ENCODE data around the gene DTD2.
A peak's percentile ranks its signal among the peaks of the same experiment; 100 is the strongest.
"Not testable (repeated sequence)": the region's sequence is repeated elsewhere in the genome, so short reads cannot be mapped to it uniquely, and the experiment has no call there.

The DTD2 gene

DNA sequence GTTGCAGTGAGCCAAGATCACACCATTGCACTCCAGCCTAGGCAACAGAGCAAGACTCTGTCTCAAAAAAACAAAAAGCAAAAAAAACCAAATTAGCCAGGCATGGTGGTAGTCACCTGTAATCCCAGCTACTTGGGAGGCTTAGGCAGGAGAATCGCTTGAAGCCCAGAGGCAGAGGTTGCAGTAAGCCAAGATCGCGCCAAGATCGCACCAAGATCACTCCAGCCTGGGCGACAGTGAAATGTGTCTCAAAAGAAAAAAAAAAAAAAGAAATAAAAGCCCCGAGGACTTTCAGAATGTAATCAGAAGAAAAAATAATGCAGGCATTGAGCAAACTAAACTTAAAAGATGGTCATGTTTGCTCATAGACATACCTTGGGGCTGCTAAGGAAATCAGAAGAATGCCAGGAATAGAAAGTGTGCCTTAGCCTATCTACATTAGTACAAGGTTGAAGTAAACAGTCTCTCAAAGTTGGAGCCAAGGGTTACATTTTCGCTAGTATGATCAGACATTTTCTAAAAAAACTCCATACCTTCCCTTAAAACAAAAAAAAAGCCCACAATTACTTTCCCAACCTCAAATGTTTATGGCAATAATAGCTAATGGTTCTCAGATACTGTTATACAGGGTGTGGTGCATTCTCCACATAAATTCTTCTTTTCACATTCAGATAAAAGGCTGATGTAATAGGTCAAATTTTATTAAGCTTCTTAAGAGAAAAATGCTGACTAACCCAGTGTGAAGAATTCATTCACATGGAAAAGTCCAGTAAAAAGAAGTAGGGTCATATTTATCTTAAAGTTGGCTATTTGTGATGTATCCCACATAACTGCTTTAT, 15.8 kb downstream of the DTD2 start:
- no peak for DNase-seq

GRCh38 chr14:31440280-31440679, 17.0 kb downstream of the DTD2 start:
- no peak for DNase-seq

- DNase-seq, result no peak
Observed at GRCh38 chr14:31439561-31439960, 17.7 kb downstream of the DTD2 start.

- DNase-seq, result not testable (repeated sequence)
Observed at GRCh38 chr14:31437045-31437691, 20.1 kb downstream of the DTD2 start.

DNA sequence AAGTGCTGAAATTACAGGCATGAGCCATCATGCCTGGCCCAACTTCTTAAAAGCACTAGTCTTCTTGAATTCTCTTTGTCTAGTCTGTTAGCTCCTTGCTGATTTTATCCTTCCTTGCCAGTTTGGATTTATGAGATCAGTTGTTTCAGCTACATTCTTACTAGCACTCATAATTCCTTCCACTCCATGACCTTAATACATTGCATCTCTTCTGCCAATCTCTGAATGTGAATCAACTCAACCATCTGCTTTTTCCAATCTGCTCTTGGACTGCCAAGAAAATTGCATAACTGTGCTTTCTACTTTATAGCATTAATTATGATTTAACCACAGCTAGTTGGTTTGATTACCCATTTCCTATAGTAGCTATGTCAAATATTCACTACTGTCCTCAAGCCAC, 22.0 kb downstream of the DTD2 start:
- DNase-seq, result no peak

- no peak for DNase-seq
Observed at GRCh38 chr14:31430634-31431264, 26.6 kb downstream of the DTD2 start.

DNA sequence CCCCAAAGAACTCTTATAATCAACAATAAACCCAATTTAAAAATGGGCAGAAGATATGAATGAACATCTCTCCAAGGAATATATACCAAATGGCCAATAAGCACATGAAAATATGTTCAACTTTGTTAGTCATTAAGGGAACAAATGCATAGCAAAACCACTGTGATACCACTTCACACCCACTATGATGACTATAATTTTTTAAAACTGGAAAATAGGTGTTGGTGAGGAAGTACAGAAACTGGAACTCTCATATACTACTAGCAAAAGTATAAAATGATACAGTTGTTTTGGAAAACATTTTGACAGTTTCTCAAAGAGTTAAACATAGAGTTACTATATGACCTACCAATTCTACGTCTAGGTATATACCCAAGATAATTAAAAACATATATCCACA, 27.5 kb downstream of the DTD2 start:
- no peak for DNase-seq

DNA sequence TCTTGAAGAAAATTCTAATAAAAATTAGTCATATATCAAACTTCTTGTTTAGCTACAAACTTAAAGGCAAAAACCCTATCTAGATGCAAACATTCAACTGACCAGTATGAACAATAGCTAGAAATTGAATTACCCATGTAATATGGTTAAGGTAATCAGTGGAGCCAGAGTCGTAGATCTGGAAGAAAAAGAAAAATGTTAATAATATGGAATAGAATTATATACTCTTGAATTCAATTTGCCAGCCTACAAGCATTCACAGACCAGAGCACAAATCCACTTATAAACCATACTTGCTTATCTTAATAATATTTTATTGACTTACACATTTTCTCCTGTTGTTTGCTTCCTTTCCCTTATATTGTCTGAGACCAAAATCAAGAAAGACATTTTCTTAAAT, 29.3 kb downstream of the DTD2 start:
- no peak for DNase-seq

DNA sequence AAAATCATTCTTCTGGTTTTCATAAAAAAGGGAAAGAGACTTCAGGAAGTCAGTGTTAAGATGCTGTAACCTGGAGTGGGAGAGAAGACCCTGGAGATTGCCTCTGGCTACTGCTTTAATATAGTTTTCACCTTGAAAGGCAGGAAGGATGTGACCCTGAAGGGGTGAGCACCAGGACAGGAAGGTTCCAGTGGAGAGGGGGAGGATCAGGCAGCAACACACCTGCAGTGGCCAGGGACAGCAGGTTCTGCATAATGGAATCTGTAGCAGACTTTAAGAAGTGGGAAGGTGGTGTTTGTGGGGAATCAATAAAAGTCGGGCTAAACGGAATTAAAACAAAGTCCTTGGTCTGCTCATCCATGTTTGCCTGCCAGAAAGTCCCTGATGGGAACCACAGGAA, 30.6 kb downstream of the DTD2 start:
- no peak for DNase-seq

DNA sequence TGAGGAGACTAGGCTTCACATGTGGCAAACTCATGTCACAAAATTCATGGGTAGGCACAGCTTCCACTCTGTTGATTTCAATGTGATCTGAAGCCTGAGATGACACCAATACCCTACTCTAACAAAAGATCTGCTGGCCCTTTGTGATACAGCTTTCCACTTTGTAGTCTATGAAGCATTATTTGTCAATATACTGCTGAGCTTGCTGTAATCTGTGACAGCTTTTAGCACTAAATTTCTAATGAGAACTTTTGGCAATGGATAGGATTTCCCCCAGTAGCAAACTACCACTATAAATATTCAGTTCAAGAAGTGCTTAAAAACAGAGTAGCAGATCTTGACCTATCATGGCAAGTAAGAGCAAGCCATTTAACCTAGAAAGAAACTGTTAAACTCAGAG, 31.4 kb downstream of the DTD2 start:
- no peak for DNase-seq

GRCh38 chr14:31421200-31421599, 36.1 kb downstream of the DTD2 start:
- DNase-seq, result no peak

- peak; percentile 77 to 90 (median 84) for DNase-seq
Observed at GRCh38 chr14:31420319-31421111, 36.8 kb downstream of the DTD2 start, which contains the start of gene HEATR5A. Gene HEATR5A (minus strand): TSS chr14:31420550. CDS start chr14:31402975, 17,575 bp downstream.

DNA sequence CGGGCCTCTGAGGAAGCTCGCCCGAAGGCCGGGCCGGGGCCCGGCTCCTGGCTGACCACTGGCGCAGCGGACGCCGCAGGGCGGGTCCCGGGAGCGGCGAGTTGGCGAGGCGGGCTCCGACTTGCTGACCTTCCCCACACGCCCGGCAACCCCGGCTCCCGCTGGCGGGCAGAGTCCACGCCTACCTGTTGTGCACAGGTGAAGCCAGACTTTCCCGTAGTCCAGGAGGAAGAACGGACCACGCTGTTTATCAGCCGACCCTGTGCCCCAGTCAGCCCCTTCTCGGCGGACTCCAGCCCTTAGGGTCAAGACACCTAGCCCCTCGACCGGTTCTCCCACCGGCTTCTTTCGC, 37.4 kb downstream of the DTD2 start:
- peak in 1 of 6 experiments; percentile 28 for DNase-seq

DNA sequence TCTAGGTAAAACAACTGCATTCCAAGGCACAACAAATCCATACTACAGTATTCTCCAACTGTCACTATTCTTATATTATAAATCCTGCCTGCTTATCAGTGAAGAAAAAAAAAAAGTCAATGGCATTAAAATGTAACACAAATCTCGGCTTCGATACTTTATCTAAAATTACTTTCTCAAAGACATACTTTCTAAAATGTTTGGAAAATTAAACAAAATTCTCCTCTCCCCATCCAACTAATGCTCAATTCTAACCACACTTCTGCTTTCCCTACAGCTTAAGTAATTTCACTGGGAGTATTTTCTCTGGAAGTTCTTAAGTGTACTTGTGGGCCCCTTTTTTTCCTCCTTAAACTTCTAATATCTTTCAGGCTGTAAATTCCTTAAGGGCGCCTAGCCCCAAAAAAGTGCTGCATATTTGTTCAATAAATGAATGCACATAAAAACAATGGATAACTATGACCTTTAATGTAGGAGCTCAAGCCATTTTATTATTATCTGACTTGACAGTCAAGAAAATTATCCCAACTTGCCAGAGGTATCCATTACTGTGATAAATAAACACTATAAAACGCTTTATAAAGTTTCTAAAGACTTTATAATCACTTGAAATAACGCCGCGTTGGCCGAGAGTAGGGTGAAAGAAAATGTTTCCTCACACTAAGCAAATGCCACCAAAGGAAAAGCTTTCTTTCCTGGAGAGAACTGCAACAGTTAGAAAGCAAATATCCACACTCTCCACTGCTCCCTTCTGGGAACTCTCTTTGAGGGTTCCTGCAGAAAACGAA, 37.9 kb downstream of the DTD2 start:
- no peak for DNase-seq

- DNase-seq, result no peak
Observed at GRCh38 chr14:31418440-31418839, 38.9 kb downstream of the DTD2 start.

DNA sequence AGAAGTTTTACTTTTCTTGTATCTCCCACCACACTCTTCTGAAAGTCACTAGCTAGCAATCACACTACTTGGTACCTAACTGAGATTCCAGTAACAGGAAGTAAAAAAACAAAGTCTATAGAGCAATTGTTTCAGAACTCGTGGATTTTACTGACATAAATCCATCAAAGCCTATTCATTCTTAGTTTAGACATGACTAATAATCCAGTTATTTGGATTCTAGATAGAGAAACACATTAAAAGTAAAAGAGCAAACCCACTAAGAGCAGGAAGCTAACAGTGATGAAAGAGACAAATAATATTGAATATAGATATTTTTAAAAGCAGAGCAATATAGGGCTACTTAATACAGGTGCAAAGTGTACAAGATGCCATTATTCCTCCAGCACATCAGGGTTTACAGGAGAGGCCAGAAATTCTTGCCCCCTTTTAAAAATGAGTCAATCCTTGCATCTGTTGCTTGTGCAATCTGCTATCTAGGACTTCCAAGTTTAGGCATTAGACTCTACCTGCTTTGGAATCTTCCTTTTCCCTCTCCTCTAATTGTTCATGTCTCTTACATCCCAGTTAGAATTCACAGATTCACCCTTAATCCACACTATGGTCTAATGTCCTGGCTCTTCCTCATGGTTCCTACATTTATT, 43.0 kb downstream of the DTD2 start:
- DNase-seq, result no peak

DNA sequence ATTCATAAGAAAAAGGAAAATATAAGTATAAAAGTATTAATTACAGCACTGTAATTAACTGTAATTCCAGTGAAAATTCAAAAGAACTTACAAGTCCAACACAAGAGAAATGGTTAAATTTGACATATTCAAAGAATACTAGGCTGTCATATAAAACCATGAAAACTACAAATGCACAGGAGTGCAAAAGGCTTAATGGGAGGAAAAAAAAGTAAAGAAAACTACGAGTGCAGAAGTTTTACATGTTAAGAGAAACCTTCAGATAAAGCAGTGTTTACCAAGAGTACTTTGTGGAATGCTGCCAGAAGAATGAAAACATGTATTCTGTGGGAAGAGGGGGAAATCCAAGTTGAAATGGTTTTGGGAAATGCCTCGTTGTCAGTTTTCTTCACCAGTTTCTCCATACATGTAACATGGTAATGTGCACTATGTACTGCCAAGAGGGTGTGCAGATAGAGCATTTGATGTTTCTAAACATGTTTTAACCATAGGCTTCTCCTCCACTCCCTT, 46.0 kb downstream of the DTD2 start:
- DNase-seq, result no peak

GRCh38 chr14:31410048-31410650, 47.2 kb downstream of the DTD2 start:
- DNase-seq, result no peak

DNA sequence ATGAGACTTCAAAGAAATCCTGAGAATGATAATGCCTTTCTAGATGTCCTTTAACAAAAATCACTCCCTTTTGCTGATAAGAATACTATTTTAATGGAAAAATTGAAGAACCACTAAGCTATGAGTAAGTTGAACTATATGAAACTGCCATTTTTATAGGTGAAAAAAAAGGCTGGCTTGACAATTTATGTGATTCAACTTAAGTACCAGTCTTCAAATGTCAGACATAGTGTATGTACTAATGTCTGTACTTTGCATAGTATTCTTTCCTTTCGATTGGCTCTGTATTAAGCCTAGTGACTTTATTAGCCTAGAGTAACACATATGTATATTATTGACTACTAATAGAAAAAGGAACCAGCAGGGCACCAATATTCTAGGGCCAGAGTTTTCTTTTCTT, 48.9 kb downstream of the DTD2 start:
- DNase-seq, result no peak

DNA sequence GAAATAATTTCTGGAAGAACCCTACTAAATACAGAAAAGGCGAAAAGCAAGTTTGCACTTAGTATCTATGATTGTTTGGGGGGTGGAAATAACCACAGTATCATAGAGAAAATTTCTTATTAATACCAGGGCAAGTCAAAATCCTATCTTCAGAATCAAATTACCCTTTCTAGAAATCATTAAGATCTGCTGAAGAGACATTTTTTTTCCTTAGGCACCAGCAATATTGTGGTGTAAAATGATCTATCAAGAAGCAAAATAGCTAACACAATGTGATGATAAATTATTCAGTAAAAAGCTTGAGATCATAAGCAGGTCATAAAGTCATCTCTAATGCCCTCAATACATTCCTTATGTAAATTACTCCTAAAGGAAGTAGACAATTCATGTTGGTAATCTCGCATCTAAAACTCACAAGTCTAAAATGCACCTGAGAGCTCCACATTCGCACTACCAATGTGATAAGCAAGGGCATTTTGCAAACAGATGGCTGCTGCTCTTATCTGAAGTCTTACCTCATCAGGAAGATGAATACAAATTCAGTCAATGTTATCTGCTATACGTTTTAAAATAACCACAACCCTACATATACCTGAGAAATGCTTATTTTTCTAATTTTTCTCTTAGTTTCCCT, 51.6 kb downstream of the DTD2 start:
- no peak for DNase-seq

DNA sequence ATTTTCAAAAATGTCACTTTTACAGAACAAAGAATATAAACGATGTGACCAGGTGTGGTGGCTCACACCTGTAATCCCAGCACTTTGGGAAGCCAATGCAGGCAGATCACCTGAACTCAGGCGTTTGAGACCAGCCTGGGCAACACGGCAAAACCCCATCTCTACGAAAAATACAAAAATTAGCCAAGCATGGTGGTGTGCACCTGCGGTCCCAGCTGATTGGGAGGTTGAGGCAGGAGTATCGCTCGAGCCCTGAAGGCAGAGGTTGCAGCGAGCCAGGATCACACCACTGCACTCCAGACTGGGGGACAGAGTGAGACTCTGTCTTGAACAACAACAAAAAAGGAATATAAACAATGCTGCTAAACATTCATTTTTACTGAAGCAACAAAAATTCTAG, 52.2 kb downstream of the DTD2 start:
- DNase-seq, result no peak
